GM11168 (cell line): Measurements from ENCODE around the gene PGM2L1.
"Not testable (repeated sequence)": the region's sequence is repeated elsewhere in the genome, so short reads cannot be mapped to it uniquely, and the experiment has no call there.

ENCODE experiments used
- in situ Hi-C: fragments of 300-500 bp; cut with MboI; formaldehyde crosslinking; loops from one replicate; pipeline ENCODE4 v1.12.0; 2022; ENCODE audit warnings: low sequenced_read_pairs; ENCODE audit not compliant: unreplicated experiment

Gene PGM2L1

DNA sequence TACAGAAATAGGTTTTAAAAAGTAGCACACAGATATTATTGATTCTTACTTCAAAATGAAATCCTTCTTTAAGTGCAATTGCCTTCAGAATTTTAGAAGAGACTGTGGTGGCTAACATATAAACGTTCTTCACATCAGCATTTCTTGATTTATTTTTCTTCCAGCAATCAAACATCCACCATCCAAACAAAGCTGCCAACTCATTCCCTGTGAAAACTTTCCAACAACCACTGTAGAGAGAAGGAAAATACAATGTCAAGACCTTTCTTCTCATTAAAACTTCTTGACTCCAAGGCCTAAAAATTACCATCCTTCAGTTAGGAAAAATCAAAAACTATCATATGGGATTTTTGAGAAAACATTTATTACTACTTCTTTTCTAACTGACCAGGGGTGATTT lies 52.8 kb downstream of the PGM2L1 start:
- in situ Hi-C loops: no loop called here

DNA sequence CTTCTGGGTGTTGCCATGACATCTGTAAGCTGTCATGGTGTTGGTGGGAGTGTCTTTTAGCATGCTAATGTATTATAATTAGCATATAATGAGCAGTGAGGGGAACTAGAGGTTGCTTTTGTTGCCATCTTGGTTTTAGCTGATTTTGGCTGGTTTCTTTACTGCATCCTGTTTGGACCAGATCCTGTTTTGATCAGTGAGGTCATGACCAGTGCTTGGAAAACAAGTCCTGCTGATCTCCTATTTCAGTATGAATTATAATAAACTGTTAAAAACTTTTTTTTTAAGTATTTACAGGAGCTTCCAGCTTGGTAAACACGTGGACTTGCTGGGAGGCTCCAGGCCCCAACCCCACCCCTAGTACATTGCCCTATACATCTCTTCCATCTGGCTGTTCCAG lies 56.3 kb downstream of the PGM2L1 start:
- in situ Hi-C loops: no loop called here

DNA sequence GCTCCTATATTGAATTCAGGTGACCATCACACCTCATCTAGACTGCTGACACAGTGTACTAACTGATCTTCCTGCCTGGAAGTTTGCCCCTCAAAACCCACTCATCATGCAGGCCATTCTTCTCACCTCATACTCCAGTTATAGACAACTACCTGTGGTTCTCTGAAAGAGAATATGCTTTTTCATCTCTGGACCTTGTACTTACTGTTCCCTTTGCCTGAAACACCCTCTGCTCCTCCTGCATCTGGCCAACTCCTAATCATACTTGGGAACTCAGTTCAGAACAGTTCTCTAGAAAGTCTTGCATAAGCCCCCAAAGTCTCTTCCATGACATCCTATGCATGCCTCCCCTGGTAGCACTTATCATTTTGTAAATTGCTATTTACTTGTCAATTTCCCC lies 58.6 kb downstream of the PGM2L1 start:
- in situ Hi-C loops: no loop called here

DNA sequence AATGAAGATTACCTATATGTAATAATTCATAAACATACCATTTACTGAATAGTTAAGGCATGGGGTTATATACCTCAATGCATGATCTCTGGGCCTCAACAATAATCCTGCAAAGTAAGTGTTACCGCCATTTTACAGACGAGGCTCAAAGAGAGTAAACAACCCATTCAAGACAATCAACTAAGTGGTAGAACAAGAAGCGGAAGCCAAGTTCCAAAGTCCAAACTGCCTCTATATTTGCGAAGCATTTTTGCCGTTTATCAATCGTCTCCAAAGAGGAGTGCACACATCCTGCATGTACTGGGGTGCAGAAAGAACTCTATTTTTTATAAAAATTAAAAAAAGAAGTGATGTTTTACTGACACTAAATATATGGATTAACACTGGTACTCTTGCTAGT lies 59.3 kb downstream of the PGM2L1 start:
- in situ Hi-C loops: no loop called here

DNA sequence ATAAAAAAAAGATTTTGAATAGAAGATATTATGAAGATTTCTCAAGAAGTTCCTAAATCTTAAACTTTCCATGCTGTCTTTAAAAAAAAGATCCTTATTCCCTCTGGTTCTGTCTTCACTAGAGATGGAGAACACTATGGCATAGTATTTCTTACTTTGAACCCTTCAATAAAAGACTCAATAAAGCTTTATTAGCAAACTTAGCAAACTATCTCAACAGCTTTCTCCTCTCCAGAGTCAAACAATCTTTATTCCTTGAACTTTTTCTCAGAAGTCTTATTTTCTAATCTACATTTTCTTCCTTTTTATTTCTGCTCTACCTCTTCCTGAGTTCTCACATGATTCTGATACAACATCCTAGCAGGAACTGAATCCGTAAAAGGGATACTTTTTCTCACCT lies 65.0 kb downstream of the PGM2L1 start:
- in situ Hi-C loops: no loop called here

DNA sequence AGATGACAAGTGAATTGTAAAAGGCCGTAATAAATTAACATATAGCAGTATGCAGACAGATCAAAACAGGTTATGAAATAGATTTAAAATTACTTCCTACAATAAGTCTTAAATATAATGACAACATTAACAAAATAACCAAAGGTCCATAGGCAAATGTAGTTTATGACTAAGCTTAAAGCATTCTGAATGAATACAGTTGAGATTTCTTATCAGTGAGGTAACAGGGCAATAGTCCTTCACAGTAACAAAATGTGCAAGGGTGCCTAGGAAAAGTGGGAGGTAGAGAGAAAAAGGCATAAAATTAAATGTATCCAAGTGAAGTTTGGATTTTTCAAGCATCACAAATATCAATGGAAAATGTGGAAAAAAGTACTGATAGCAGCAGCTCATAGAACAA lies 65.9 kb downstream of the PGM2L1 start:
- in situ Hi-C loops: no loop called here

DNA sequence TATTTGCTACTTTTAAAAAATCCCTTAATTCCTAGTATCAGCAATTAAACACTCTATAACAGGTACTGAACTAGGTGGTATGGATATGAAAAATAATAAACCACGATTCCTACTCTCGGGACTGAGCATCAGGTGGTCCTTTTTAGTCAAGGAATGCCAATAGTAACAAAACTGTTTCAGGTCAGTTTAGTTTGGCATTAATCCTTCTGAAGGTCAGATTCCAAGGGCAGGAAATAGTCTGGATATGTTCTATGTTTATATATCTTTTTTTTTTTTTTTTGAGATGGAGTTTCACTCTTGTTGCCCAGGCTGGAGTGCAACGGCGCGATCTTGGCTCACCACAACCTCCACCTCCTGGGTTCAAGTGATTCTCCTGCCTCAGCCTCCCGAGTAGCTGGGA lies 67.2 kb downstream of the PGM2L1 start:
- in situ Hi-C loops: not testable (repeated sequence)

DNA sequence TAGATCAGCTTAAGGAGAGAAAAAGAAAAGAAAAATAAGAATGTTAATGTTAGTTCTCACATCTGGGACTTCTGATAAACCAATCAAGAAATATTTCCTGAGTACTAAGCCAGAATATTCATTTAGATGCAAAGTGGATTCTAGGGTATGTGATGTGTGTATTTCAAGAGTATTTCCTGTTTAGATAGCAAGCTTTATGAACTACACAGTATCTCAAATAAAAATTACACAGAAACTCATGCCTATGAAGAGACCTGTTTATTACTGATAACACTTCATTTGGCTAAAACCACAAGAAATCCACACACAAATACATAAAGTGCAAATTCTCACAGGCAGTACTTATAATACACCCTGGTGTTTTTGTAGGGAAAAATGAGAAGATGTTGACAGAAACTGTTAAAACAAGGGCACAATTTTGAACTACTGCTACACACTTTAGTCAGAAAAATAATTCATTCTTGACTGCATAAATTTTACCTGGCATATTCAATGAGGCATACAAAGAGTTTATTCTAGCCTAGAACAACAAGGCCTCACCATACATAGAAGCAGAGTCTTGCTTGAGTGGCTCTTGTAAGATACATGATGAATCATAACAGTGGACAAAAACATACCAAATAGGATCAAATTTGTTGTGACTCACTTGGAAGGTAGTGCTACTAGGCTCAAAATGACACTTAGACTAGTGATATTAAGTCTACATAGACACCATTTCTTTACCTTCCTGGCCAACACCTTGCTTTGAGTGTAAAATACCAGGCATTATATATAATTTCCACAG lies 68.0 kb downstream of the PGM2L1 start:
- in situ Hi-C loops: no loop called here

DNA sequence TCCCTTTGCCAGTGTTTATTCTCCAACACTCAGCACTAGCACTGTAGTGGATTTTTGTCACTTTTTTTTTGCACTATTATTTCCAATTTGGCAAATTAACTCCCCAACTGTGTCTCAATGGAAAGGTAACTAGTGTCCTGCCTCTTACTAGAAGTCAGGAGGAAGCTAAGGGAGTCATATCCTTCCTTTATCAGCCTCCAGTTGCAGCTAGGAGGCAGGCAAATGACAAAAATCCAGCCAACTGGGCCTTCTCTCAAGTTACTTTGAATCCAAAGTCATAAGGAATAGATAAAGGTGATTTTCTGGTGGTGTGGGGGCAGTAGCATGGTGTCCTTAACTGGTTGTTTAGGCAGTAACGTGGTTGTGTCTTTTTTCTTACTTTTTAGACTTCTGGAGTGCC lies 71.2 kb downstream of the PGM2L1 start:
- in situ Hi-C loops: no loop called here

DNA sequence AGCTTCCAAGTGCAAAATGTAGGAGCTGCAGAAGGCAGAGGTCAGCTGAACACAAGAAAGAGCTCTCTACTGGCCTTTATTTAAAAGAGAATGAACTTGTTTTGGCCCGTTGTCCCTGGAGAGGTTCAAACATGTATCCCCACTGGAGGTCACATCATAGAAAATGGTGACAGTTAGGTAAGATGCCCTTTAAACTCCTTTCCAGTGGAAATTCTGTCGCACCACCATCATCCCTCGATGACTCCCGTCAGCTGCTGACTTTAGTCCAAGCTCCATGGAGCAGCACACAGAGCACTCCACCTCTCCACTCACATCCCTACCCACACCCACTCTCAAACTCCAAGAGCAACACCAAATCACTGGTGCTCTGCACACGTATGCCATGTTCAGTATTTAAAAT lies 71.6 kb downstream of the PGM2L1 start:
- in situ Hi-C loops: no loop called here

DNA sequence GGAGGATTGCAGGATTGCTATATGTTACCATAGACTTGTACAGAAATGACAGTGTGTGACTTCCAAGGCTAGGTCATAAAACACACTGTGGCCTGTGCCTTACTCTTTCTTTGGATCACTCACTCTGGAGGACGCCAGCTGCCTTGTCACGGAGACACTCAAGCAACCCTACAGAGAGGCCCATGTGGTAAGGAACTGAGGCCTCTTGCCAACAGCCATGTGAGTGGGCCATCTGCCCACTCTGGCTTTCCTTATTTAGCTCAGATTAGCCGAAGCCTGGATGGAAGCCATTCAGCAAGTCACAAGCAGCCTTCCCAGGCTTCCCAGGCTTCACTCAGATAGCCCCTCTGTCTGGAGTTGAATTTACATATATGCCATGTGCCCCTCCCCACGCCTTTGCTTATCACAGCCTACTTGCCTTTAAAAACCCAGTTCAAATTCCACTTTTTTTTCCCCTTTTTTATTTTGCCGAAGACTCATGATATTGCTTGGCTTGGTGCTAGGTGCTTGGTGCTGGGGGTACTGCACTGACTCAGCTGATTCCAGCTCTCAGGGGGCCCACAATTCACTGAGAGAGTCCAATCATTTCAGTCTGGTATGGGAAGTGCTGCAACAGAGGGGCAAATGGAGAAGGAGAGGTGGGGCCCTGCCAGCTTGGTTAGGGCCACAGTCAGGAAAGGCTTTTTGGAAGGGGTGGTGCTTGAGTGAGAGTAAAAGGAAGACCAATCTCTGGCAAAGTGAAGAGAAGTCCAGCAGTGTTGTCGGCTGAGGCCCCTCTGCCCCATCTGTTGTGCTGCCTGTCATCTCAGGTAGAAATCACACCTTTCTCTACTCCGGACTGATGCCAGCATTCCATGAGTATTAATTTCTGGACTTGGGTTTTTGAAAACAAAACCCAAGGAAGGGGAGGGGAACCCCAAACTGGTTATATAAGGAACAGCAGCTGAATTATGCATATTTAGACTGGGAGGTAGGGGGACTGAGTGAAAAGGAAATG lies 72.3 kb downstream of the PGM2L1 start:
- in situ Hi-C loops: no loop called here

DNA sequence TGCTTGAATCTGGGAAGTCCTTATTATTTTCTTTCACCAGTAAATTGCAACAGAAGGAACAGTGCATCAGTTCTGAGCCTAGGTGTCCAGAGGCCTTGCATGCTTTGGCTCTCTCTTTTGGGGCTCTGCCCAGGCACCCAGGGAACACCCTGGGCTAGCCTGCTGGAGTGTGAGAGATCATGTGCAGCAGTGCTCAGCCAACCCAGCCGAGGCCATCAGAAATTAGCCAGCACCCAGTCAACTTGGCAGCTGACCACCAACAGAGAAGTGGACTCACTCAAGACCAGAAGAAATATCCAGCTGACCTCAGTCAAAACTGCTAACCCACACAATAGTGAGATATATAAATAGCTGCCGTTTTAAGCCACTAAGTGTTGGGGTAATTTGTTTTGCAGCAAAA lies 75.6 kb downstream of the PGM2L1 start:
- in situ Hi-C loops: no loop called here

DNA sequence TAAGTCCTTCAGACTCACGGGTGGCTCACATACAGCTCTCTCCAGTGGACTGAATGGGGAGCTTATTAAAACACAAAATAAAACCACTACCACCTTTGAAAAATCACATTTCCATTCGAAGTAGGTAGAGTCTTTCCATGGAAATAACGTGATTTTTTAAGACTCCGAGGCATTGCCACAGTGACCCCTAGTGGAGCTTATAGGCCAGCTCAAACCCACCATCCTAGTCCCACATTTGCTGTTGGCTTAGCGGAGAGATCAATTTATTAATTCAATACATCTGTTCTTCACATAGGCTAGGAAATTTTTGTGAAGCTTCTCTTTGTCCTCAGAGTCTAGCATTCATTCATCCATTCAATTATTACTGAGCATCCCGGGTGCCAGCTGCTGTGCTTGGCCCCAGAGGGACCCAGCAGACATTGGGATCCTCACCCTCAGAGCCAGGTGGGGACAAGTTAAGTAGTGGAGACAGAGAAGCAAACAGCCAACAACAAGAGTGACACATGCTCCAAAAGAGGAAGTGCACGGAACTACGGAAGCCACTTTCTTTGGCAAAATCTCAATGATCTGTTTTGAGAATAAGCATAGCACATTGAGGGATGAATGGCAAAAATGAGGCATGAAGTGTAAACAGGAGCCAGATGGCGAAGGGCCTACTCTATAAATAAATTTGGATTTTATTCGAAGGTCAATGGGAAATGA lies 76.6 kb downstream of the PGM2L1 start:
- in situ Hi-C loops: no loop called here

DNA sequence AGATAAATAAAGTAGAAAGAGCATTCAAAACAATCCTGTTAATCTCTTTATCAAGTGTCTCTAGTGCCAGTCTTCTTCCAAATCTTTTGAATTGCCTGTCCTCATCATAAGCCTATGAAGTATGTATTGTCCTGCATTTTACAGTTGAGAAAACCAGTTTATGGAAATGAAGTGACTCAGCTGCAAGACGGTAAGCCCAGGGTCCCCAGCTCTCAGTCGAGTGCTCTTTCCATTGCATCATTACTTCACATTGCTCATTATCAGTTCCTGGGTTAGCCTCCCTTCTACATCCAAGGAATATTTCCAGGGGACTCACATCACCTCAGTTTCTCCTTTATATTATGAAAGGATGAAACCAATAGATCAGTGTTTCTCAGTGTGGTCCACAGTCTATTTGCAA lies 77.7 kb downstream of the PGM2L1 start:
- in situ Hi-C loops: no loop called here

DNA sequence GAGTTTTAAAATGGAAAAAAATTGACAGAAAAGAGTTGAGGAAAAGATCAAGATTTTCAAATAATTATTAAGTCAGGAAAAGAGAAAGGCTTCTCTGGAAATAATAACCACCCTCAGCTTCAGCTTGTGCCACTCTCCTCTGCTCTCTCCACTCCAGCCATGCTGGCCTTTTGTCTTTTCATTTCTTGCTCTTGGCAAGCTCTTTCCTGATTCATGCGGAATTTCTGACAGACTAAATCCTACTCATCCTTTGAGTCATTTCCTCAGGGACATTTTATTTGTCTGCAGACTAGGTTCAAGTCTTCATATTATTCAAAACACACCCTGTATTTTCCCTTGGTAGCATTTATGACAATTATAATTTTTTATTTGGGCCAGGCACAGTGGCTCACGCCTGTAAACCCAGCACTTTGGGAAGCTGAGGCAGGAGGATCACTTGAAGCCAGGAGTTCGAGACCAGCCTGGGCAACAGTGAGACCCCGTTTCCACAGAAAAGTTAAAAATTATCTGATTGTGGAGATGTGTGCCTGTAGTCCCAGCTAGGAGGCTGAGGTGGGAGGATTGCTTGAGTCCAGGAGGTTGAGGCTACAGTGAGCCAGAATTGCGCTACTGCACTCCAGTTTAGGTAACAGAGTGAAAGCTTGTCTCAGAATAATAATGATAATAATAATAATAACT lies 79.0 kb downstream of the PGM2L1 start:
- in situ Hi-C loops: no loop called here

DNA sequence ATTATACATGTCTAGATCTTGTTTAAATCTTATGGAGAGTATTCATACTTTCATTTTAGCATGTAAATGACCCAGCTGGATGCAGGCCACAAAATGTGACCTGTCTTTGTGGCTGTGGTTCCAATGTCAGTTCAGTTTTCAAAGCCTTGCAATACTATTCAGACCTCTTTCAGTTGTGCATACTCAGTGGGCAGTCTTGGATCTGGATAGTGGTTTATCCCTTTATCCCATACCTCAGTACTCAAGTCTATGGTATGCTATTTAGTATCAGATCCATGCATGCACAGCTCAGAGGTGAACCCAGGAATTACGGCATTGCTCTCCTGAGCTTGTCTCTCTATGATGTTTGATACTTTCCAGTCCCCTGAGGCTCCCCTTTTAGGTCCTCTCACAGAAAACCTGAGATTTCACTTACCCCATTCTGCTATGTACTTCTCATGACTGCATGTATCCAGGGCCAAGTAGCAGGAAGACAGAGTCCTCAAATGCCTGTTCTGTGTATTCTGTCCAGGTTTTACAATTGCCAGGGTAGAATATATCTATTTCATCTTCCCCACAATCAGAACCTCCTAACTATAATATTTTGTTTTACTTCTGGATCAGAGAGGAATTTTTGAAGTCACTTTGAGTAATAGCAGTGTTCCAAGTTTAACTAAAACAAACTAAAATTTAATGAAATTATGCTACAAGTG lies 79.8 kb downstream of the PGM2L1 start:
- in situ Hi-C loops: no loop called here

DNA sequence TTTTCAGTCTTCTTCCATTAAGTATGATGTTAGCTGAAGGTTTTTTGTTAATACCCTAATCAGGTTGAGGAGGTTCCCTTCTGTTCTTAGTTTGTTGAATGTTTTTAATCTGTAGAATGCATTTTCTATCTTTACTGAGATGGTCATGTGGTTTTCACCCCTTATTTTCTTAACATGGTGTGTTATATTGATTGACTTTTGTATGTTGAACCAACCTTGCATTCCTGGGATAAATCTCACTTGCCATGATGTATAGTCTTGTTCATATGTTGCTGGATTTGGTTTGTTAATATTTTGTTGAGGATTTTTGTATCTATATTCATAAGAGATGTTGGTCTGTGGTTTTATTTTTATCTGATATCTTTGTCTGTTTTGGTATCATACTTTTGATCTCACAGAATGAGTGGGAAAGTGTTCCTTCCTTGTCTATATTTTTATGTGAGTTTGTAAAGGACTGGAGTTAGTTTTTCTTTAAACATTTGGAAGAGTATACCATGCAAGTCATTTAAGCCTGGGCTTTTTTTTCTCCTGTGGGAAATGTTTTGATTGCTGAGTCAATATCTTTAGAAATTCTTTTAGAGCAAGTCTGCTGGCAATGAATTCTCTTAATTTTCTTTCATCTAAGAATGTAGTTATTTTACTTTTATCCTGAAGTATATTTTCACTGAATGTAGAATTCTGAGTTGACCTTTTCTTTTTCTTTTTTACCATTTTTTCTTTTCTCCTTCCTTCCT lies 81.3 kb downstream of the PGM2L1 start:
- in situ Hi-C loops: no loop called here

DNA sequence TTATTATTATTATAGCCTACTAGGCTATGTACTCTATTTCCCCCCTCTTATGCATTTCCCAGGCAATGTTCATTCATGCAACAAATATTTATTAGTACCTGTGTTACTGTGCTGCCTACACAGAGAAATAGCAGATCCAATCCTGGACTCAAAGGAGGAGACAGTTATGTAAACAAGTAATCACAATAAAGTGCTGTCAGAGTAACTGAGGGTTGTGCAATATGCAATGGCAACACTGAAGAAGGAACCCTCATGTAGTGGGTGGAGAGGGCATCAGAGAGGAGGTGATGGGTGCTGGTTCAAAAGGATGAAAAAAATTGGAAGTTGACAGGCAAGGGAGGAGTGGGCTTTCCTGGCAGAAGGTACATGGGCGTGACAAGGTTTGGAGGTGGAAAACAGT lies 85.9 kb downstream of the PGM2L1 start:
- in situ Hi-C loops: no loop called here

DNA sequence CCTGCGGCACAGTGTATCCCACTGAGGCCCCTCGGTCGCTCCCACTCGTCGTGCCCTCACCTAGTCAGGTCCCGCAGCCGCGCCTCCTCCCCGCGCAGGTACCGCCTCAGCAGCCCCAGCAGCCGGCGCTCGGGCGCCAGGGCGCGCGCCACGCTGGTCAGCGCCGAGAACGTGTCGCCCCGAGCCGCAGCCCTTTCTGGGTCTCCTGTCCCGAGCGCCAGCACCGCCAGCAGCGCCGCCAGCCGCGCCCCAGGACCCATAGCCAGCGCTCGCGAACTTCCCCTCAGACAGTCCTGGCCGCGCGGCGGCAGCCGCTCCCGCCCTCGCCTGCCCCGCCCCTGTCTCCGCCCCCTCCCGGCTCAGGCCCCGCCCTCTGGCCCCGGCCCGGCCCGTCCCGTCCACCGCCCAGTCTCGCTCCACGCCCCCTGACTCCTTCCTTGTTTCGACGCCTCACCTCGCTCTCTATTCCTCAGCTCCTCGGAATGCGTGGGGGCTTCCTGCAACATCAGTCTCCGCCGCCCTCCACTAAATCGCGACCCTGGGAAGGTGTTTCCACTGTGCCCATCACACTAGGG lies 86.8 kb downstream of the PGM2L1 start, which contains the start of gene P4HA3:
TSS of gene P4HA3 (minus strand) at position 289 of the 575 bp plus-strand sequence. CDS start at position 260, 29 bp downstream.
- in situ Hi-C loops: no loop called here
